ENCODE data around the gene DLGAP1.

- TF ChIP-seq, protein P1, sequence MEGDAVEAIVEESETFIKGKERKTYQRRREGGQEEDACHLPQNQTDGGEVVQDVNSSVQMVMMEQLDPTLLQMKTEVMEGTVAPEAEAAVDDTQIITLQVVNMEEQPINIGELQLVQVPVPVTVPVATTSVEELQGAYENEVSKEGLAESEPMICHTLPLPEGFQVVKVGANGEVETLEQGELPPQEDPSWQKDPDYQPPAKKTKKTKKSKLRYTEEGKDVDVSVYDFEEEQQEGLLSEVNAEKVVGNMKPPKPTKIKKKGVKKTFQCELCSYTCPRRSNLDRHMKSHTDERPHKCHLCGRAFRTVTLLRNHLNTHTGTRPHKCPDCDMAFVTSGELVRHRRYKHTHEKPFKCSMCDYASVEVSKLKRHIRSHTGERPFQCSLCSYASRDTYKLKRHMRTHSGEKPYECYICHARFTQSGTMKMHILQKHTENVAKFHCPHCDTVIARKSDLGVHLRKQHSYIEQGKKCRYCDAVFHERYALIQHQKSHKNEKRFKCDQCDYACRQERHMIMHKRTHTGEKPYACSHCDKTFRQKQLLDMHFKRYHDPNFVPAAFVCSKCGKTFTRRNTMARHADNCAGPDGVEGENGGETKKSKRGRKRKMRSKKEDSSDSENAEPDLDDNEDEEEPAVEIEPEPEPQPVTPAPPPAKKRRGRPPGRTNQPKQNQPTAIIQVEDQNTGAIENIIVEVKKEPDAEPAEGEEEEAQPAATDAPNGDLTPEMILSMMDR (IDR thresholded peaks at IDR 0.05): no peak
- TF ChIP-seq EZH2 (IDR thresholded peaks at IDR 0.05): no peak
- no peak for TF ChIP-seq EZH2phosphoT487 (IDR thresholded peaks at IDR 0.05)
These were observed 655.6 kb downstream of the DLGAP1 start for GRCh38 chr18:3799515-3799914.
